HG03060 (cell line): ENCODE measurements around the gene NIF3L1.
A peak's percentile ranks its signal among the peaks of the same experiment; 100 is the strongest.

ENCODE experiments used
- ATAC-seq: cut with Tn5 transposase; IDR thresholded peaks from one replicate; pipeline ENCODE4 v1.9.1; 2021; ENCODE audit warnings: low read depth, moderate number of reproducible peaks; ENCODE audit not compliant: unreplicated experiment

The NIF3L1 gene

GRCh38 chr2:200888704-200889625 is at the start of gene NIF3L1, which contains the start of gene PPIL3:
NIF3L1 (plus strand) TSS chr2:200889371; CDS start chr2:200891944, 2,573 bp downstream.
PPIL3 (minus strand) TSS chr2:200889077; CDS start chr2:200887615, 1,462 bp downstream.
- peak; percentile 75 for ATAC-seq

- no peak for ATAC-seq
These were observed 49.7 kb upstream of the NIF3L1 start for GRCh38 chr2:200839513-200839912.

- ATAC-seq, result no peak
These were observed 44.9 kb upstream of the NIF3L1 start for GRCh38 chr2:200843993-200844948.

- no peak for ATAC-seq
These were observed 44.0 kb upstream of the NIF3L1 start for GRCh38 chr2:200845194-200845593.

GRCh38 chr2:200845669-200846325 is 43.4 kb upstream of the NIF3L1 start:
- ATAC-seq, result no peak

- ATAC-seq, result no peak
These were observed 41.9 kb upstream of the NIF3L1 start for GRCh38 chr2:200847269-200847668.

- ATAC-seq, result no peak
These were observed 41.2 kb upstream of the NIF3L1 start for GRCh38 chr2:200847939-200848338.

GRCh38 chr2:200850512-200851256 is 38.5 kb upstream of the NIF3L1 start:
- no peak for ATAC-seq

- ATAC-seq, result no peak
These were observed 37.5 kb upstream of the NIF3L1 start for GRCh38 chr2:200851398-200852248.

- no peak for ATAC-seq
These were observed 36.6 kb upstream of the NIF3L1 start for GRCh38 chr2:200852605-200853004.

- ATAC-seq, result no peak
These were observed 32.4 kb upstream of the NIF3L1 start for GRCh38 chr2:200856806-200857205.

GRCh38 chr2:200860092-200860795 is 28.9 kb upstream of the NIF3L1 start:
- ATAC-seq, result no peak

GRCh38 chr2:200861617-200862155 is 27.5 kb upstream of the NIF3L1 start:
- ATAC-seq, result no peak

- ATAC-seq, result no peak
These were observed 26.6 kb upstream of the NIF3L1 start for GRCh38 chr2:200862532-200863000.

GRCh38 chr2:200863782-200864175 is 25.4 kb upstream of the NIF3L1 start:
- no peak for ATAC-seq

- peak; percentile 75 for ATAC-seq
These were observed 24.8 kb upstream of the NIF3L1 start, which contains the start of gene CLK1 for GRCh38 chr2:200864176-200865034. CLK1 (minus strand) TSS chr2:200864658; CDS start chr2:200861862, 2,796 bp downstream.

GRCh38 chr2:200869014-200869413 is 20.2 kb upstream of the NIF3L1 start:
- no peak for ATAC-seq
